IMR-90 (cell line): Measurements from ENCODE around the gene RBM34. TPM values are rescaled to one million over a fixed set of nuclear protein-coding genes. Genes with fewer than 3 reads are reported as not detected.

Experiments used
- ATAC-seq: fragments of 200-7000 bp; cut with Tn5 transposase; 2 replicates; pipeline ENCODE4 v1.9.1; 2020; ENCODE audit warnings: low read depth, mild to moderate bottlenecking, moderate library complexity
- BruUV-seq: library from RNA; stranded (reverse); fragments of 400-500 nt; replicated peaks from 2 replicates; lab custom pipeline; 2021; lab: Mats Ljungman, UMichigan
- CTCF ChIA-PET: fragments of 300-600 bp; formaldehyde crosslinking; extraction: SDS; loops from one replicate; lab custom pipeline; 2021; ENCODE audit warnings: antibody characterized with exemption; lab: Yijun Ruan, JAX
- POLR2A ChIA-PET: fragments of 300-600 bp; sonication (Branson Sonifier 250); formaldehyde crosslinking; loops from one replicate; lab custom pipeline; 2022; ENCODE audit warnings: antibody characterized with exemption; ENCODE audit not compliant: unreplicated experiment; lab: Charles Lee
- DNase-seq: peaks from one replicate; pipeline ENCODE4 v3.0.0; 2013
- H2AFZ ChIP-seq: replicated peaks from 2 replicates; pipeline ENCODE3; 2013; ENCODE audit warnings: low read length, mild to moderate bottlenecking; ENCODE audit not compliant: poor library complexity
- H2AK5ac ChIP-seq: 2 replicates; pipeline ENCODE4 v1.6.1; 2013; ENCODE audit warnings: low read depth, low read length, inconsistent platforms
- H2AK9ac ChIP-seq: replicated peaks from 2 replicates; pipeline ENCODE3; 2013; ENCODE audit warnings: mild to moderate bottlenecking, low read depth, low read length, moderate library complexity; ENCODE audit not compliant: poor library complexity
- H2BK120ac ChIP-seq: 2 replicates; pipeline ENCODE4 v1.6.1; 2013; ENCODE audit warnings: low read depth, low read length, inconsistent platforms
- H2BK15ac ChIP-seq: 3 replicates; pipeline ENCODE4 v1.6.1; 2013; ENCODE audit warnings: low read depth, low read length, inconsistent platforms
- H2BK20ac ChIP-seq: 2 replicates; pipeline ENCODE4 v1.6.1; 2013; ENCODE audit warnings: low read depth, mild to moderate bottlenecking, inconsistent platforms, low read length, moderate library complexity
- H2BK5ac ChIP-seq: 2 replicates; pipeline ENCODE4 v1.6.1; 2013; ENCODE audit warnings: mild to moderate bottlenecking, low read depth, low read length, inconsistent platforms; ENCODE audit not compliant: poor library complexity, severe bottlenecking
- H3K14ac ChIP-seq: replicated peaks from 2 replicates; pipeline ENCODE4 v1.6.1; 2013; ENCODE audit warnings: low read depth, low read length, inconsistent platforms
- H3K18ac ChIP-seq: 2 replicates; pipeline ENCODE4 v1.6.1; 2013; ENCODE audit warnings: low read depth, low read length, control low read depth
- H3K23ac ChIP-seq: 2 replicates; pipeline ENCODE4 v1.6.1; 2013; ENCODE audit warnings: low read depth, low read length, inconsistent platforms
- H3K27ac ChIP-seq: 2 replicates; pipeline ENCODE4 v1.5.1; 2013; ENCODE audit warnings: mild to moderate bottlenecking, control low read depth, low read length; ENCODE audit not compliant: insufficient read depth
- H3K27me3 ChIP-seq: 2 replicates; pipeline ENCODE4 v1.6.1; 2013; ENCODE audit warnings: low read length; ENCODE audit not compliant: control insufficient read depth, insufficient read depth
- H3K36me3 ChIP-seq: 2 replicates; pipeline ENCODE4 v1.6.1; 2013; ENCODE audit warnings: low read length, mixed read lengths; ENCODE audit not compliant: control insufficient read depth, insufficient read depth
- H3K4ac ChIP-seq: 2 replicates; pipeline ENCODE4 v1.6.1; 2013; ENCODE audit warnings: low read depth, low read length, inconsistent platforms
- H3K4me1 ChIP-seq: 2 replicates; pipeline ENCODE4 v1.6.1; 2013; ENCODE audit warnings: low read length, mixed read lengths; ENCODE audit not compliant: control insufficient read depth, insufficient read depth
- H3K4me2 ChIP-seq: 2 replicates; pipeline ENCODE4 v1.6.1; 2013; ENCODE audit warnings: low read depth, mild to moderate bottlenecking, control low read depth, low read length, moderate library complexity
- H3K4me3 ChIP-seq: 2 replicates; pipeline ENCODE4 v1.5.1; 2013; ENCODE audit warnings: low read depth, mild to moderate bottlenecking, control low read depth, low read length, moderate library complexity; ENCODE audit not compliant: insufficient read depth
- H3K56ac ChIP-seq: 2 replicates; pipeline ENCODE4 v1.6.1; 2013; ENCODE audit warnings: low read length, inconsistent platforms; ENCODE audit not compliant: insufficient read depth; ENCODE audit errors: extremely low read depth
- H3K79me1 ChIP-seq, 2 experiments: 2 replicates each; pipeline ENCODE4 v1.6.1; 2013; ENCODE audit warnings: low read length in 2 of 2, inconsistent platforms in 1 of 2, low read depth in 1 of 2
- H3K9ac ChIP-seq: 2 replicates; pipeline ENCODE4 v1.6.1; 2013; ENCODE audit warnings: low read depth, low read length, control low read depth
- H3K9me1 ChIP-seq: 2 replicates; pipeline ENCODE4 v1.6.1; 2013; ENCODE audit warnings: low read length, inconsistent platforms; ENCODE audit not compliant: insufficient read depth
- H3K9me3 ChIP-seq: 2 replicates; pipeline ENCODE4 v1.6.1; 2013; ENCODE audit warnings: low read length; ENCODE audit not compliant: control insufficient read depth, insufficient read depth
- H4K20me1 ChIP-seq: 2 replicates; pipeline ENCODE4 v1.6.1; 2013; ENCODE audit warnings: low read length, inconsistent platforms; ENCODE audit not compliant: insufficient read depth
- H4K5ac ChIP-seq: 2 replicates; pipeline ENCODE4 v1.6.1; 2013; ENCODE audit warnings: mild to moderate bottlenecking, low read depth, low read length, control low read depth
- H4K8ac ChIP-seq, 2 experiments: 2 replicates each; pipeline ENCODE4 v1.6.1; 2013; ENCODE audit warnings: low read depth in 2 of 2, low read length in 2 of 2, control low read depth in 1 of 2, inconsistent platforms in 1 of 2
- H4K91ac ChIP-seq: 2 replicates; pipeline ENCODE4 v1.6.1; 2013; ENCODE audit warnings: low read depth, low read length, inconsistent platforms; ENCODE audit not compliant: insufficient read depth
- BHLHE40 ChIP-seq: fragments of 150-350 bp; IDR thresholded peaks from 2 replicates; pipeline ENCODE4 v1.6.1; 2016; ENCODE audit warnings: mild to moderate bottlenecking, low read depth, low read length
- CEBPB ChIP-seq: IDR thresholded peaks from 2 replicates; pipeline ENCODE4 v1.6.1; 2012; ENCODE audit warnings: low read depth, low read length, improper control_type of control experiment
- CHD1 ChIP-seq: IDR thresholded peaks from 2 replicates; pipeline ENCODE4 v1.6.1; 2012; ENCODE audit warnings: low read depth, low read length, improper control_type of control experiment
- FOS ChIP-seq: fragments of 150-350 bp; IDR thresholded peaks from 2 replicates; pipeline ENCODE4 v1.6.1; 2016; ENCODE audit warnings: low read depth, low read length
- MAFK ChIP-seq: IDR thresholded peaks from 2 replicates; pipeline ENCODE4 v1.6.1; 2012; ENCODE audit warnings: low read depth, low read length, improper control_type of control experiment
- MAZ ChIP-seq: IDR thresholded peaks from 2 replicates; pipeline ENCODE4 v1.6.1; 2012; ENCODE audit warnings: low read depth, mild to moderate bottlenecking, low read length, improper control_type of control experiment, moderate library complexity, borderline replicate concordance
- MXI1 ChIP-seq: IDR thresholded peaks from 2 replicates; pipeline ENCODE4 v1.6.1; 2012; ENCODE audit warnings: low read depth, mild to moderate bottlenecking, low read length, moderate library complexity, borderline replicate concordance
- POLR2A ChIP-seq: IDR thresholded peaks from 2 replicates; pipeline ENCODE4 v1.6.1; 2012; ENCODE audit warnings: mild to moderate bottlenecking, low read depth, low read length
- RAD21 ChIP-seq: IDR thresholded peaks from 2 replicates; pipeline ENCODE4 v1.6.1; 2012; ENCODE audit warnings: low read length, improper control_type of control experiment
- RCOR1 ChIP-seq: IDR thresholded peaks from 2 replicates; pipeline ENCODE4 v1.6.1; 2012; ENCODE audit warnings: mild to moderate bottlenecking, low read length, improper control_type of control experiment; ENCODE audit not compliant: insufficient replicate concordance
- RFX5 ChIP-seq: IDR thresholded peaks from 2 replicates; pipeline ENCODE4 v1.8.0; 2012; ENCODE audit warnings: low read depth, mild to moderate bottlenecking, low read length, moderate library complexity
- WGBS, 2 experiments: methylation state at CpG; one replicate each; pipeline versions ENCODE4 v1.1.5 to v1.1.7; 2013; ENCODE audit warnings: missing lambda C conversion rate in 2 of 2; ENCODE audit not compliant: insufficient read length in 1 of 2; ENCODE audit errors: extremely low coverage in 2 of 2; 5-methylcytosine and 5-hydroxymethylcytosine counted together
- dilution Hi-C: fragments of 300-500 bp; cut with HindIII; formaldehyde crosslinking; loops from one replicate; pipeline ENCODE4 v1.14.3; 2018; ENCODE audit warnings: low sequenced_read_pairs; ENCODE audit not compliant: unreplicated experiment
- in situ Hi-C: fragments of 300-500 bp; cut with MboI; formaldehyde crosslinking; loops from 3 replicates; pipeline ENCODE4 v1.14.3; 2019; ENCODE audit warnings: low sequenced_read_pairs, inconsistent platforms, mixed read lengths
- intact Hi-C: fragments of 100-400 bp; cut with micrococcal nuclease; formaldehyde crosslinking; loops from 2 replicates; pipeline ENCODE4 v1.10.0; 2022
- polyA plus RNA-seq, 3 experiments: library from polyadenylated mRNA; depleted of rRNA; stranded (reverse); fragments of >200 nt; gene quantifications; 2 replicates each; pipeline ENCODE4 v1.2.3, GENCODE V29; 2012; ENCODE audit warnings: low replicate concordance in 1 of 3
- total RNA-seq: library from RNA; depleted of rRNA; stranded (reverse); fragments of >200 nt; gene quantifications from 2 replicates; pipeline ENCODE4 v1.2.3, GENCODE V29; 2012
- TF ChIP-seq, protein P1 (sequence below): conservative IDR thresholded peaks from 2 replicates; pipeline ENCODE4 v1.5.1; 2012; ENCODE audit warnings: mild to moderate bottlenecking, low read depth, low read length, improper control_type of control experiment
- TF ChIP-seq, protein P2 (sequence below): fragments of 150-350 bp; IDR thresholded peaks from 2 replicates; pipeline ENCODE4 v1.6.1; 2016; ENCODE audit warnings: low read depth, mild to moderate bottlenecking, low read length, moderate library complexity, borderline replicate concordance
- TF ChIP-seq, protein P3 (sequence below): fragments of 150-350 bp; IDR thresholded peaks from 2 replicates; pipeline ENCODE4 v1.6.1; 2017; ENCODE audit warnings: mild to moderate bottlenecking, antibody characterized with exemption, low read length, low read depth

RBM34 gene
- total and polyA plus RNA-seq, 2 of the 4 experiments (the other 2 are of a cell fraction), result 28.7 to 34.0 TPM

DNA sequence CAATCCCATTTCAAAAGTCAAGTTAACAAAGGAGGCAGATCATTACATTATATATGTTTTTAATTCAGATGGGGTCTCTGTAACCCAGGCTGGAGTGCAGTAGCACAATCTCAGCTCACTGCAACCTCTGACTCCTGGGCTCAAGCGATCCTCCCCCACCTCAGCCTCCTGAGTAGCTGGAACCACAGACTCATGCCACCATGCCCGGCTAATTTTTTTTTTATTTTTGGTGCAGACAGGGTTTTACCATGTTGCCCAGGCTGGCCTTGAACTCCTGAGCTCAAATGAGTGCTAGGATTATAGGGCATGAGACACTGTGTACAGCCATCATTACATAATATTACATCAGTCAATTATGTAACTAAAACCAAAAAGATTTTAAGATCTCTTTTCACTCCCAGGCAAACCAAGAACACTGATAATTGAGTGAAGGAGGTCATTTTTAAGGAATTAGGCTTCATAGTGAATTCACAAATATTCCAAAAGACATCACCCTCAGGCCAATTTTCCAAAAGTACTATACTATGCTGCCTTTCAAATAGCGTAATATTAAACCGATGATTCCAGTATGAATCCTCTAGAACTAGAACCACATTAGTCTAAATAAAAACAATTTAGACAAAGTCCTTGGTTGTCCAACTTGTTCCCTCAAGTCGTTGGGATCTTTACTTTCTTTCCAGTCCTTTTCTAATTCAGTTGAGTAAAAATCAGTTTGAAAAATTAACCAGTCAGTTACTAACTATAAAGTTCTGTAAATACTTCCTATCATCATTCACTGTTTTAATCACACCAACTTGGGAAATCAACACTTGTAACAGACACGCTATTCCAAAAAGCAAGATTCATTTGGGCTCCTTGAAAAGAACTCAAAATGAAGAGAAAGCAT lies 48.5 kb downstream of the RBM34 start:
- in situ Hi-C loops, result loop anchor here (25.0 kb wide), 1 partner anchor 975 kb away; no protein-coding TSS in a partner anchor
- Histone ChIP-seq H3K4me3 (no peak overlapping the region), H3K14ac (no peak overlapping the region; the same call in 1 of the 2 replicates), H3K9ac (no peak overlapping the region), H3K27me3 (no peaks in the 10 kb centered on the region), H4K5ac (no peak overlapping the region), H3K4ac (no peak overlapping the region), H3K9me1 (peaks cover 6% of the 10 kb centered on the region), H3K4me2 (no peak overlapping the region), H2BK5ac (peak overlapping the region; percentile 37), H3K79me1 (peaks cover 49 to 67% of the 10 kb centered on the region in 2 experiments), H3K36me3 (peaks cover 55% of the 10 kb centered on the region), H3K56ac (no peak overlapping the region), H2AK5ac (no peak overlapping the region), H4K8ac (no peak overlapping the region), H3K9me3 (no peaks in the 10 kb centered on the region), H2BK20ac (no peak overlapping the region), H2AK9ac (no peak overlapping the region), H4K20me1 (peaks cover 21% of the 10 kb centered on the region), H2BK120ac (no peak overlapping the region), H3K27ac (peak overlapping the region; percentile 77; the same call in 1 of the 2 replicates), H3K23ac (no peak overlapping the region), H3K18ac (peak overlapping the region; percentile 18; the same call in 1 of the 2 replicates), H2AFZ (no peak overlapping the region), H4K91ac (no peak overlapping the region), H2BK15ac (no peak overlapping the region; the same call in 2 of the 3 replicates), H3K4me1 (peaks cover 3% of the 10 kb centered on the region)
- WGBS, 2 experiments, result no CpG with 5 or more reads among the region's 6 CpGs
- no peak for DNase-seq
- intact Hi-C loops, result no loop called here
- ChIA-PET POLR2A (no interaction called here), CTCF (no interaction called here)
- no TSS peak for BruUV-seq
- ATAC-seq, result no peak
- dilution Hi-C loops, result no loop called here
- TF ChIP-seq, protein P1, sequence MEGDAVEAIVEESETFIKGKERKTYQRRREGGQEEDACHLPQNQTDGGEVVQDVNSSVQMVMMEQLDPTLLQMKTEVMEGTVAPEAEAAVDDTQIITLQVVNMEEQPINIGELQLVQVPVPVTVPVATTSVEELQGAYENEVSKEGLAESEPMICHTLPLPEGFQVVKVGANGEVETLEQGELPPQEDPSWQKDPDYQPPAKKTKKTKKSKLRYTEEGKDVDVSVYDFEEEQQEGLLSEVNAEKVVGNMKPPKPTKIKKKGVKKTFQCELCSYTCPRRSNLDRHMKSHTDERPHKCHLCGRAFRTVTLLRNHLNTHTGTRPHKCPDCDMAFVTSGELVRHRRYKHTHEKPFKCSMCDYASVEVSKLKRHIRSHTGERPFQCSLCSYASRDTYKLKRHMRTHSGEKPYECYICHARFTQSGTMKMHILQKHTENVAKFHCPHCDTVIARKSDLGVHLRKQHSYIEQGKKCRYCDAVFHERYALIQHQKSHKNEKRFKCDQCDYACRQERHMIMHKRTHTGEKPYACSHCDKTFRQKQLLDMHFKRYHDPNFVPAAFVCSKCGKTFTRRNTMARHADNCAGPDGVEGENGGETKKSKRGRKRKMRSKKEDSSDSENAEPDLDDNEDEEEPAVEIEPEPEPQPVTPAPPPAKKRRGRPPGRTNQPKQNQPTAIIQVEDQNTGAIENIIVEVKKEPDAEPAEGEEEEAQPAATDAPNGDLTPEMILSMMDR, result no peak
- TF ChIP-seq, protein P2, sequence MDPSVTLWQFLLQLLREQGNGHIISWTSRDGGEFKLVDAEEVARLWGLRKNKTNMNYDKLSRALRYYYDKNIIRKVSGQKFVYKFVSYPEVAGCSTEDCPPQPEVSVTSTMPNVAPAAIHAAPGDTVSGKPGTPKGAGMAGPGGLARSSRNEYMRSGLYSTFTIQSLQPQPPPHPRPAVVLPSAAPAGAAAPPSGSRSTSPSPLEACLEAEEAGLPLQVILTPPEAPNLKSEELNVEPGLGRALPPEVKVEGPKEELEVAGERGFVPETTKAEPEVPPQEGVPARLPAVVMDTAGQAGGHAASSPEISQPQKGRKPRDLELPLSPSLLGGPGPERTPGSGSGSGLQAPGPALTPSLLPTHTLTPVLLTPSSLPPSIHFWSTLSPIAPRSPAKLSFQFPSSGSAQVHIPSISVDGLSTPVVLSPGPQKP, result no peak
- TF ChIP-seq BHLHE40, result no peak
- TF ChIP-seq MXI1, result no peak
- no peak for TF ChIP-seq MAZ
- TF ChIP-seq RCOR1, result no peak
- TF ChIP-seq CHD1, result no peak
- TF ChIP-seq RFX5, result no peak
- TF ChIP-seq, protein P3, sequence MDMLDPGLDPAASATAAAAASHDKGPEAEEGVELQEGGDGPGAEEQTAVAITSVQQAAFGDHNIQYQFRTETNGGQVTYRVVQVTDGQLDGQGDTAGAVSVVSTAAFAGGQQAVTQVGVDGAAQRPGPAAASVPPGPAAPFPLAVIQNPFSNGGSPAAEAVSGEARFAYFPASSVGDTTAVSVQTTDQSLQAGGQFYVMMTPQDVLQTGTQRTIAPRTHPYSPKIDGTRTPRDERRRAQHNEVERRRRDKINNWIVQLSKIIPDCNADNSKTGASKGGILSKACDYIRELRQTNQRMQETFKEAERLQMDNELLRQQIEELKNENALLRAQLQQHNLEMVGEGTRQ, result no peak
- no peak for TF ChIP-seq CEBPB
- TF ChIP-seq MAFK, result no peak
- TF ChIP-seq FOS, result no peak
- TF ChIP-seq POLR2A, result no peak
- no peak for TF ChIP-seq RAD21
